Body of pancreas (tissue), 4 donors: ENCODE results near the gene ULK4. TPM values are rescaled to one million over a fixed set of nuclear protein-coding genes. Genes with fewer than 3 reads are reported as not detected.
"Not testable (repeated sequence)": the region's sequence is repeated elsewhere in the genome, so short reads cannot be mapped to it uniquely, and the experiment has no call there.

Source experiments
- ATAC-seq: fragments of 150-250 bp; one replicate; pipeline ENCODE4 v1.9.1; 2016
- DNase-seq, 4 donors: peaks; one replicate each; pipeline ENCODE4 v3.0.0-alpha.2; 2019
- H3K27ac ChIP-seq, 4 donors: fragments of 200-600 bp; sonication (generic); 1 replicate in 3 of 4; 2 replicates in 1 of 4; pipeline versions ENCODE4 v1.5.1 to v1.6.1; 2016 to 2019; ENCODE audit warnings: mild to moderate bottlenecking in 1 of 4, mixed read lengths in 1 of 4, moderate library complexity in 1 of 4
- H3K27me3 ChIP-seq, 2 donors: fragments of 200-600 bp; sonication (generic); one replicate each; pipeline ENCODE4 v1.6.0; 2016; ENCODE audit warnings: mild to moderate bottlenecking in 1 of 2
- H3K36me3 ChIP-seq, 2 donors: fragments of 200-600 bp; sonication (generic); replicated peaks in 1 of 2; 2 replicates each; pipeline ENCODE4 v1.5.1; 2016; ENCODE audit warnings: low read depth in 2 of 2; ENCODE audit not compliant: insufficient read depth in 1 of 2
- H3K4me1 ChIP-seq: fragments of 200-600 bp; sonication (generic); one replicate; pipeline ENCODE4 v1.6.0; 2016
- H3K4me3 ChIP-seq, 2 donors: fragments of 200-600 bp; sonication (generic); 1 replicate in 1 of 2; 2 replicates in 1 of 2; pipeline ENCODE4 v1.5.1; 2016 to 2019
- H3K9me3 ChIP-seq, 3 donors: fragments of 200-600 bp; sonication (generic); 1 replicate in 2 of 3; 2 replicates in 1 of 3; pipeline ENCODE4 v1.5.1; 2016
- POLR2A ChIP-seq, 3 donors: fragments of 450-650 bp; IDR thresholded peaks; one replicate each; pipeline ENCODE4 v1.6.1; 2016; ENCODE audit warnings: antibody characterized with exemption in 3 of 3, mild to moderate bottlenecking in 2 of 3
- WGBS, 2 donors: methylation state at CpG; one replicate each; pipeline ENCODE4 v1.1.5; 2017; 5-methylcytosine and 5-hydroxymethylcytosine counted together
- intact Hi-C: fragments of 100-400 bp; cut with DNase I; formaldehyde crosslinking; loops from one replicate; pipeline ENCODE4 v1.15.1; 2023
- total RNA-seq, 2 donors: library from RNA; depleted of rRNA; stranded (reverse); fragments of >200 nt; gene quantifications; one replicate each; pipeline ENCODE4 v1.1.0, GENCODE V29; 2016
- TF ChIP-seq, protein P1 (sequence below), 7 experiments: fragments of 450-650 bp in 4 of 7; fragments of 200-600 bp in 3 of 7; sonication (generic) in 3 of 7; IDR thresholded peaks; one replicate each; pipeline ENCODE4 v1.5.1; 2016 to 2019; ENCODE audit warnings: antibody characterized with exemption in 7 of 7

ULK4 gene
- total RNA-seq, 2 donors from 2014 or later: 7.3 to 12.5 TPM

GRCh38 chr3:41464401-41464800 lies 497.5 kb downstream of the ULK4 start:
- no peak for DNase-seq
- 43 to 63% methylated on average over 2 of the region's 2 CpGs for WGBS, 2 donors

DNA sequence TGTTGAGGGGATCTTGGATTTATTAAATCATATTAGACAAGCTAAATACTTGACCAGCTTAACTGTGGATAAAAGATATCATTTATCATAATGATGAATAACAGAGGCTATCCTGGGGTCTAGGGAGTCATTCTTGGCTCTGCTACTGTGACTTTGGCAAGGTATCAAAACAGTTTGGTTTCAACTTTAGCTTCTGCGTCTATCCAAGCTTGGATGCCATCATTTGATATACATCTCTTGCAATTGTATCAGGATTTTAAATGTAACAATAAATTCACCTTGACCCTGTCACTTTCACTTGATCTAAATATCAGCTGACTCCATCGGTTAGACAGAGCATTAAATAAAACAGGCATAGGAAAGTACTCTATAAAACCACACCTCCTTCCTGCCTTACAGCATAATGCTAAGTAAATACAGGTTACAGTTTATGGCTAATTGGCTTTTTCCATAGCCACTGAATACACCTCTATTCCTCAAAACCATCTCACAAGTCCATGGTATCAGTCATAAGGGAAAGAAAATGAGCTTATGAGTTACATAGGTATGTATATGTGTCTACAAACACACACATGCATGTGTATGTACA lies 499.7 kb downstream of the ULK4 start:
- no peaks in the 10 kb centered on the region for H3K9me3 ChIP-seq
- TF ChIP-seq, protein P1, sequence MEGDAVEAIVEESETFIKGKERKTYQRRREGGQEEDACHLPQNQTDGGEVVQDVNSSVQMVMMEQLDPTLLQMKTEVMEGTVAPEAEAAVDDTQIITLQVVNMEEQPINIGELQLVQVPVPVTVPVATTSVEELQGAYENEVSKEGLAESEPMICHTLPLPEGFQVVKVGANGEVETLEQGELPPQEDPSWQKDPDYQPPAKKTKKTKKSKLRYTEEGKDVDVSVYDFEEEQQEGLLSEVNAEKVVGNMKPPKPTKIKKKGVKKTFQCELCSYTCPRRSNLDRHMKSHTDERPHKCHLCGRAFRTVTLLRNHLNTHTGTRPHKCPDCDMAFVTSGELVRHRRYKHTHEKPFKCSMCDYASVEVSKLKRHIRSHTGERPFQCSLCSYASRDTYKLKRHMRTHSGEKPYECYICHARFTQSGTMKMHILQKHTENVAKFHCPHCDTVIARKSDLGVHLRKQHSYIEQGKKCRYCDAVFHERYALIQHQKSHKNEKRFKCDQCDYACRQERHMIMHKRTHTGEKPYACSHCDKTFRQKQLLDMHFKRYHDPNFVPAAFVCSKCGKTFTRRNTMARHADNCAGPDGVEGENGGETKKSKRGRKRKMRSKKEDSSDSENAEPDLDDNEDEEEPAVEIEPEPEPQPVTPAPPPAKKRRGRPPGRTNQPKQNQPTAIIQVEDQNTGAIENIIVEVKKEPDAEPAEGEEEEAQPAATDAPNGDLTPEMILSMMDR (IDR thresholded peaks at IDR 0.05): no peak
- no peak for TF ChIP-seq POLR2A (IDR thresholded peaks at IDR 0.05)
- intact Hi-C loops: no loop called here
- WGBS, 2 donors: 59 to 60% methylated on average over 2 of the region's 2 CpGs
- no peak for DNase-seq
- no peaks in the 10 kb centered on the region for H3K36me3 ChIP-seq
- H3K4me3 ChIP-seq: no peak overlapping the region
- no peaks in the 10 kb centered on the region for H3K27me3 ChIP-seq
- ATAC-seq: no peak
- H3K4me1 ChIP-seq: no peaks in the 10 kb centered on the region
- H3K27ac ChIP-seq: no peak overlapping the region

More at GRCh38 chr3:41464401-41464800, 497.5 kb downstream of the ULK4 start:
- Histone ChIP-seq H3K27me3 (no peaks in the 10 kb centered on the region), H3K4me1 (no peaks in the 10 kb centered on the region), H3K9me3 (no peaks in the 10 kb centered on the region), H3K36me3 (no peaks in the 10 kb centered on the region), H3K27ac (no peak overlapping the region), H3K4me3 (no peak overlapping the region)
- ATAC-seq: no peak
- intact Hi-C loops: no loop called here
- TF ChIP-seq POLR2A (IDR thresholded peaks at IDR 0.05): no peak
- TF ChIP-seq, protein P1 (IDR thresholded peaks at IDR 0.05): no peak

DNA sequence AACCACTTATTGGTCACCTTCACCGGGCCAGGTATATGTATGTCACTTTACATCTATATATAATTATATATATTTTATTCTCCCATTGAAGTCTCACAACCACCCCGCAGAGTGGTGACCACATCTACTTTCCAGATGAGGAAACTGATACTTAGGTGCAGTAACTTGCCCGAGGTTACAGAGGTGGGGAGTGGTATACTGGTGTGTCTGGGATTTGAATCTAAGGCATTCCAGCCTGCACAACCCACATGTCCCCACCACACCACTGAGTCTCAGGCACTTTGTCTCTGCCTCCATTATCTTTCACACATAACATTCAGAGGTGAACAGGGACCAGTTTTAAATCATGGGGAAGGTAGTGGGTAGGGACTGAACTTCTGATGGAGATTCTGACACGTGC lies 501.2 kb downstream of the ULK4 start:
- DNase-seq (no peak), ATAC-seq (no peak)
- 85 to 99% methylated on average over 4 of the region's 4 CpGs for WGBS, 2 donors
- Histone ChIP-seq H3K27ac (no peak overlapping the region), H3K36me3 (no peaks in the 10 kb centered on the region), H3K9me3 (no peaks in the 10 kb centered on the region), H3K4me1 (no peaks in the 10 kb centered on the region), H3K27me3 (no peaks in the 10 kb centered on the region), H3K4me3 (no peak overlapping the region)
- TF ChIP-seq, protein P1 (IDR thresholded peaks at IDR 0.05): no peak
- TF ChIP-seq POLR2A (IDR thresholded peaks at IDR 0.05): no peak
- intact Hi-C loops: no loop called here

DNA sequence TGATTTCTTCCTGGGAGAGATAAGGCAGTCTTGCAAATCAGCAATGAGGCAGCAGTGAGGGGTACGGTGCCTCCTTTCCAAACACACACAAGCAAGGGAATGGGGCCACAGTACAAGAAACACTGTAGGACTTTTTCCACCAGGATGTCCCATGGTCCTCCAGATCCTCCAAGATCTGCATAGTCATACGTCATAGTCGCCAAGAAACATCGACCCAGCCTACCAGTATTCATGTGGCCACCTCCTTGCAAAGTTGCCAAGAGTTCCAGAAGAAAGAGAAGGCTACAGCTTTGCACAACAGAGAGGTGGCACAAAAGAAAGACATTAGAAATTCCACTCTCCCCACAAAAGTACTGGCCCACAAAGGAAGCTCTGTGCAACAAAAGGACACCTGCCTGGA lies 504.7 kb downstream of the ULK4 start:
- no peak overlapping the region for H3K27ac ChIP-seq
- intact Hi-C loops: no loop called here
- H3K27me3 ChIP-seq: no peaks in the 10 kb centered on the region
- H3K4me1 ChIP-seq: no peaks in the 10 kb centered on the region
- no peak for DNase-seq
- 70 to 76% methylated on average over 4 of the region's 4 CpGs for WGBS, 2 donors
- H3K4me3 ChIP-seq: no peak overlapping the region
- no peak for ATAC-seq
- H3K9me3 ChIP-seq: no peaks in the 10 kb centered on the region
- H3K36me3 ChIP-seq: no peaks in the 10 kb centered on the region
- no peak for TF ChIP-seq POLR2A (IDR thresholded peaks at IDR 0.05)
- TF ChIP-seq, protein P1 (IDR thresholded peaks at IDR 0.05): no peak

DNA sequence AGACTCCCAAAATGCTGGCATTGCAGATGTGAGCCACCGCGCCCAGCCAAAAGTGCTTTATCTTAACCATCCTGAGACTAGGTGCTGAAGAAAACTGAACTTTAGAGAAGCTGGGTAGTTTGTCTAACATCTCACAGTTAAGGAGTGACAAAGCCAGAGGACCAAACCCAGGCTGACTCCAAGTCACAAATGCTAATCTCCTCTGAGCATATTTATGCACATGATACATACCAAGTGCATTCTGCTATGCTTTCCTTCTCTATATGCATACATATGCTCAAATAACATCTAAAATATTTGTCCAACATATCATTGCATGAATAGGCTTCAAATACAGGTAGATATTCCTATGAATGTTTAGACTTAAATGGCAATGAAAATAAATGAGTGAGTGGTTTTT lies 505.7 kb downstream of the ULK4 start:
- H3K27me3 ChIP-seq: no peaks in the 10 kb centered on the region
- no peak for ATAC-seq
- no peaks in the 10 kb centered on the region for H3K4me1 ChIP-seq
- H3K36me3 ChIP-seq: no peaks in the 10 kb centered on the region
- intact Hi-C loops: no loop called here
- WGBS, 2 donors: 90 to 100% methylated on average over 2 of the region's 2 CpGs
- H3K27ac ChIP-seq: no peak overlapping the region
- TF ChIP-seq POLR2A (IDR thresholded peaks at IDR 0.05): no peak
- TF ChIP-seq, protein P1 (IDR thresholded peaks at IDR 0.05): no peak
- H3K4me3 ChIP-seq: no peak overlapping the region
- DNase-seq: no peak
- no peaks in the 10 kb centered on the region for H3K9me3 ChIP-seq

GRCh38 chr3:41453618-41454017 lies 508.3 kb downstream of the ULK4 start:
- 95 to 96% methylated on average over 1 of the region's 1 CpG for WGBS, 2 donors
- H3K9me3 ChIP-seq, DNase-seq, ATAC-seq, intact Hi-C loops, H3K36me3 ChIP-seq, H3K4me3 ChIP-seq, H3K27me3 ChIP-seq, H3K27ac ChIP-seq, H3K4me1 ChIP-seq: not testable (repeated sequence)
